HepG2 (cell line): Measurements from ENCODE around the gene NUDT6. TPM values are rescaled to one million over a fixed set of nuclear protein-coding genes. Genes with fewer than 3 reads are reported as not detected.

ENCODE experiments used
- ATAC-seq: fragments of 200-7000 bp; cut with Tn5 transposase; 3 replicates; pipeline ENCODE4 v1.9.1; 2020; ENCODE audit warnings: mild to moderate bottlenecking, moderate library complexity
- BruUV-seq: library from RNA; stranded (reverse); fragments of 400-500 nt; replicated peaks from 2 replicates; lab custom pipeline; 2021; lab: Mats Ljungman, UMichigan
- CTCF ChIA-PET: fragments of 300-600 bp; formaldehyde crosslinking; extraction: SDS; loops from one replicate; lab custom pipeline; 2021; ENCODE audit warnings: low total read pairs, inconsistent platforms, low intra/inter-chr PET ratio; lab: Yijun Ruan, JAX
- POLR2A ChIA-PET: fragments of 350-600 bp; sonication (Branson Sonifier 250); formaldehyde crosslinking; loops from one replicate; lab custom pipeline; 2020; ENCODE audit warnings: antibody characterized with exemption, inconsistent platforms; lab: Yijun Ruan, JAX
- DNase-seq: peaks from one replicate; pipeline ENCODE4 v3.0.0-alpha.2; 2015; ENCODE audit warnings: low spot score
- FAIRE-seq: peaks from 3 replicates; lab custom pipeline; 2011; peaks lifted over from hg19 to GRCh38; lab: Jason Lieb, UNC
- H2AFZ ChIP-seq: one replicate; pipeline ENCODE4 v1.6.1; 2011; ENCODE audit warnings: low read length, inconsistent platforms
- H3K27ac ChIP-seq: fragments of 300-600 bp; 3 replicates; pipeline ENCODE4 v1.8.0; 2011; ENCODE audit warnings: mixed run types, mild to moderate bottlenecking, mixed read lengths, low read length, inconsistent platforms; ENCODE audit not compliant: insufficient read depth; ENCODE audit errors: extremely low read length
- H3K27me3 ChIP-seq, 2 experiments: fragments of 200-600 bp in 1 of 2; 2 replicates in 1 of 2; 3 replicates in 1 of 2; pipeline versions ENCODE4 v1.6.0 to v1.8.0; 2011; ENCODE audit warnings: low read length in 2 of 2, mild to moderate bottlenecking in 2 of 2, moderate library complexity in 2 of 2, inconsistent platforms in 1 of 2; ENCODE audit not compliant: insufficient read depth in 2 of 2, control insufficient read depth in 1 of 2
- H3K36me3 ChIP-seq, 2 experiments: fragments of 200-600 bp in 1 of 2; replicated peaks in 1 of 2; 2 replicates in 1 of 2; 3 replicates in 1 of 2; pipeline versions ENCODE4 v1.5.1 to v1.8.0; 2011; ENCODE audit warnings: low read length in 2 of 2, inconsistent platforms in 1 of 2; ENCODE audit not compliant: insufficient read depth in 2 of 2, control insufficient read depth in 1 of 2
- H3K4me1 ChIP-seq: 2 replicates; pipeline ENCODE4 v1.5.1; 2012; ENCODE audit warnings: low read length, inconsistent platforms; ENCODE audit not compliant: insufficient read depth
- H3K4me2 ChIP-seq: 2 replicates; pipeline ENCODE4 v1.6.0; 2011; ENCODE audit warnings: low read depth, low read length, inconsistent platforms
- H3K4me3 ChIP-seq, 3 experiments: fragments of 200-600 bp in 1 of 3; sonication (generic), shearing (Covaris generic) in 1 of 3; replicated peaks in 1 of 3; 2 replicates each; pipeline ENCODE4 v1.5.1; 2011 to 2016; ENCODE audit warnings: low read length in 3 of 3, inconsistent platforms in 2 of 3, low read depth in 2 of 3, mild to moderate bottlenecking in 2 of 3, control low read depth in 1 of 3, mixed read lengths in 1 of 3; ENCODE audit not compliant: insufficient read depth in 1 of 3
- H3K79me2 ChIP-seq: one replicate; pipeline ENCODE4 v1.6.1; 2011; ENCODE audit warnings: low read length, inconsistent platforms; ENCODE audit not compliant: insufficient read depth
- H3K9ac ChIP-seq: 2 replicates; pipeline ENCODE4 v1.6.0; 2011; ENCODE audit warnings: mild to moderate bottlenecking, low read depth, low read length, inconsistent platforms; ENCODE audit not compliant: insufficient read depth
- H3K9me3 ChIP-seq: 2 replicates; pipeline ENCODE4 v1.5.1; 2012; ENCODE audit warnings: mild to moderate bottlenecking, low read length
- H4K20me1 ChIP-seq: 2 replicates; pipeline ENCODE4 v1.6.0; 2011; ENCODE audit warnings: inconsistent platforms, mild to moderate bottlenecking, low read length, moderate library complexity; ENCODE audit not compliant: insufficient read depth
- CTCF ChIP-seq: sonication (generic); formaldehyde crosslinking; IDR thresholded peaks from 2 replicates; pipeline ENCODE4 v1.5.0; 2020; ENCODE audit warnings: mild to moderate bottlenecking, missing genetic modification reagents, moderate library complexity
- HHEX ChIP-seq: IDR thresholded peaks from 2 replicates; pipeline ENCODE4 v1.6.1; 2016; ENCODE audit warnings: control low read depth
- IRF2 ChIP-seq: IDR thresholded peaks from 2 replicates; pipeline ENCODE4 v1.6.1; 2018; ENCODE audit warnings: missing genetic modification reagents, missing compliant biosample characterization
- SIX4 ChIP-seq: sonication (generic); formaldehyde crosslinking; IDR thresholded peaks from 2 replicates; pipeline ENCODE4 v1.4.0; 2020; ENCODE audit warnings: missing genetic modification reagents
- SMC3 ChIP-seq: IDR thresholded peaks from 2 replicates; pipeline ENCODE4 v1.6.1; 2011; ENCODE audit warnings: low read length, improper control_type of control experiment
- SOX5 ChIP-seq: IDR thresholded peaks from 2 replicates; pipeline ENCODE4 v1.6.1; 2016; ENCODE audit warnings: borderline replicate concordance
- ZNF12 ChIP-seq: sonication (generic); formaldehyde crosslinking; IDR thresholded peaks from 2 replicates; pipeline ENCODE4 v1.5.0; 2020; ENCODE audit warnings: missing genetic modification reagents
- ZNF235 ChIP-seq: sonication (generic); formaldehyde crosslinking; IDR thresholded peaks from 2 replicates; pipeline ENCODE4 v1.8.1; 2023; ENCODE audit warnings: mild to moderate bottlenecking, missing genetic modification reagents, borderline replicate concordance
- ZNF646 ChIP-seq: sonication (generic); formaldehyde crosslinking; IDR thresholded peaks from 2 replicates; pipeline ENCODE4 v1.9.0; 2021; ENCODE audit warnings: mild to moderate bottlenecking, missing genetic modification reagents
- WGBS: methylation state at CpG from one replicate; pipeline ENCODE4 v1.1.6; 2017; ENCODE audit warnings: low lambda C conversion rate; 5-methylcytosine and 5-hydroxymethylcytosine counted together
- in situ Hi-C: cut with HindIII; loops from 2 replicates; pipeline ENCODE4 v1.10.0; 2017; ENCODE audit warnings: low pct_unique_long_range_greater_than_20kb; ENCODE audit not compliant: extremely low pct_ligation_motif_present
- intact Hi-C: fragments of 100-400 bp; cut with micrococcal nuclease; formaldehyde crosslinking; loops from one replicate; pipeline ENCODE4 v1.10.0; 2022; ENCODE audit not compliant: unreplicated experiment
- polyA plus RNA-seq, 8 experiments: library from polyadenylated mRNA; depleted of rRNA in 3 of 8; stranded (reverse) in 7 of 8; unstranded in 1 of 8; fragments of >200 nt; fragmentation: Illumina TruSeq in 4 of 8; extraction: Trizol in 4 of 8; gene quantifications; 2 replicates each; pipeline versions ENCODE4 v1.2.1 to v1.2.3, GENCODE V29; 2011 to 2016; ENCODE audit warnings: low read depth in 4 of 8, missing spikeins in 1 of 8, mixed read lengths in 1 of 8; ENCODE audit not compliant: insufficient read depth in 1 of 8
- total RNA-seq, 5 experiments: library from RNA; depleted of rRNA; stranded (reverse); fragments of >200 nt; fragmentation: Illumina TruSeq; extraction: Trizol; gene quantifications; 2 replicates each; pipeline ENCODE4 v1.2.3, GENCODE V29; 2016; ENCODE audit warnings: low read depth in 1 of 5

Gene NUDT6
- total and polyA plus RNA-seq, 2 of the 13 experiments (the other 11 are each of a cell fraction or from before 2014, with no cell fraction given) = 4.8 to 8.3 TPM

- TF ChIP-seq SOX5 (CRISPR knock-in tag) = no peak
- TF ChIP-seq SMC3 = peak; percentile 79
- TF ChIP-seq IRF2 = 0 out of 2 replicates have a peak, but pooled peaks have one; percentile 22
- peak; percentile 79 for TF ChIP-seq CTCF (CRISPR knock-in tag)
- TF ChIP-seq HHEX (CRISPR knock-in tag) = no peak
- TF ChIP-seq, all 625 proteins: peak for 13
These were observed 8.0 kb downstream of the NUDT6 start (continued) for GRCh38 chr4:122914292-122914904.

GRCh38 chr4:122912810-122913575, 9.4 kb downstream of the NUDT6 start:
- H3K4me2 ChIP-seq = no peak overlapping the region

More at GRCh38 chr4:122912810-122913575, 9.4 kb downstream of the NUDT6 start:
- Histone ChIP-seq H3K79me2 (no peaks in the 10 kb centered on the region), H2AFZ (peak overlapping the region; percentile 36), H3K4me1 (peaks cover 19% of the 10 kb centered on the region), H3K9ac (no peak overlapping the region), H3K36me3 (no peaks in the 10 kb centered on the region; a peak in 2 of 5 replicates), H3K4me3 (no peak overlapping the region), H3K9me3 (no peaks in the 10 kb centered on the region), H4K20me1 (no peaks in the 10 kb centered on the region), H3K27ac (no peak overlapping the region), H3K27me3 (no peaks in the 10 kb centered on the region)
- in situ Hi-C loops (loop anchor here (10.0 kb wide), 1 partner anchor 308 kb away; no protein-coding TSS in a partner anchor), intact Hi-C loops (loop anchor here (5.0 kb wide), 1 partner anchor 86 kb away; the partner anchor contains the start of gene FGF2)
- WGBS = 57% methylated on average over 1 of the region's 1 CpG
- TF ChIP-seq ZNF12 (CRISPR knock-in tag) (peak; percentile 31; the same call in 1 of the 2 replicates), SIX4 (0 out of 2 replicates have a peak, but pooled peaks have one; percentile 39), ZNF235 (CRISPR knock-in tag) (no peak), ZNF646 (CRISPR knock-in tag) (no peak)
- no peak for FAIRE-seq
- no TSS peak for BruUV-seq
- peak; percentile 13 for DNase-seq
- CTCF ChIA-PET = interaction anchor here (1.7 to 2.4 kb wide), 2 partner anchors 154 to 196 kb away, joined by 5 to 29 read pairs; no protein-coding TSS in a partner anchor
- POLR2A ChIA-PET = no interaction called here
- ATAC-seq = no peak
